Measurements from ENCODE around the gene VAV2.

Gene VAV2

GRCh38 chr9:133801739-133802138 is 190.4 kb downstream of the VAV2 start:
- DNase-seq (ENCODE audit: low spot score) (no peak), ATAC-seq (ENCODE audit: low read depth) (no peak)
- Histone ChIP-seq H3K4me1 (ENCODE audit: insufficient read depth, poor library complexity, severe bottlenecking) (no peaks in the 10 kb centered on the region), H3K9me3 (ENCODE audit: severe bottlenecking) (no peaks in the 10 kb centered on the region), H3K27ac (ENCODE audit: poor library complexity, severe bottlenecking) (no peak overlapping the region), H3K4me3 (ENCODE audit: severe bottlenecking) (no peak overlapping the region), H3K27me3 (ENCODE audit: insufficient read depth, poor library complexity, severe bottlenecking) (no peaks in the 10 kb centered on the region), H3K36me3 (ENCODE audit: low read depth) (peaks cover 14% of the 10 kb centered on the region)
- no peak for TF ChIP-seq CTCF (IDR thresholded peaks at IDR 0.05; ENCODE audit: poor library complexity, severe bottlenecking)

GRCh38 chr9:133800266-133800665 is 191.9 kb downstream of the VAV2 start:
- no peak for TF ChIP-seq CTCF (IDR thresholded peaks at IDR 0.05; ENCODE audit: poor library complexity, severe bottlenecking)
- H3K9me3 ChIP-seq (ENCODE audit: severe bottlenecking) = no peaks in the 10 kb centered on the region
- DNase-seq (ENCODE audit: low spot score) = no peak
- no peak for ATAC-seq (ENCODE audit: low read depth)
- H3K27ac ChIP-seq (ENCODE audit: poor library complexity, severe bottlenecking) = no peak overlapping the region
- no peaks in the 10 kb centered on the region for H3K4me1 ChIP-seq (ENCODE audit: insufficient read depth, poor library complexity, severe bottlenecking)
- peaks cover 22% of the 10 kb centered on the region for H3K36me3 ChIP-seq (ENCODE audit: low read depth)
- H3K27me3 ChIP-seq (ENCODE audit: insufficient read depth, poor library complexity, severe bottlenecking) = no peaks in the 10 kb centered on the region
- H3K4me3 ChIP-seq (ENCODE audit: severe bottlenecking) = no peak overlapping the region

GRCh38 chr9:133799716-133800115 is 192.4 kb downstream of the VAV2 start:
- ATAC-seq (ENCODE audit: low read depth) = no peak
- DNase-seq (ENCODE audit: low spot score) = no peak
- H3K36me3 ChIP-seq (ENCODE audit: low read depth) = peaks cover 24% of the 10 kb centered on the region

GRCh38 chr9:133799106-133799505 is 193.0 kb downstream of the VAV2 start:
- H3K27me3 ChIP-seq (ENCODE audit: insufficient read depth, poor library complexity, severe bottlenecking) = no peaks in the 10 kb centered on the region
- H3K4me1 ChIP-seq (ENCODE audit: insufficient read depth, poor library complexity, severe bottlenecking) = no peaks in the 10 kb centered on the region
- DNase-seq (ENCODE audit: low spot score) = no peak
- TF ChIP-seq CTCF (IDR thresholded peaks at IDR 0.05; ENCODE audit: poor library complexity, severe bottlenecking) = no peak
- no peak for ATAC-seq (ENCODE audit: low read depth)
- H3K27ac ChIP-seq (ENCODE audit: poor library complexity, severe bottlenecking) = no peak overlapping the region
- H3K36me3 ChIP-seq (ENCODE audit: low read depth) = peaks cover 31% of the 10 kb centered on the region
- H3K9me3 ChIP-seq (ENCODE audit: severe bottlenecking) = no peaks in the 10 kb centered on the region
- no peak overlapping the region for H3K4me3 ChIP-seq (ENCODE audit: severe bottlenecking)

More at GRCh38 chr9:133799716-133800115, 192.4 kb downstream of the VAV2 start:
- Histone ChIP-seq H3K4me1 (ENCODE audit: insufficient read depth, poor library complexity, severe bottlenecking) (no peaks in the 10 kb centered on the region), H3K27me3 (ENCODE audit: insufficient read depth, poor library complexity, severe bottlenecking) (no peaks in the 10 kb centered on the region), H3K9me3 (ENCODE audit: severe bottlenecking) (no peaks in the 10 kb centered on the region), H3K27ac (ENCODE audit: poor library complexity, severe bottlenecking) (no peak overlapping the region), H3K4me3 (ENCODE audit: severe bottlenecking) (no peak overlapping the region)
- TF ChIP-seq CTCF (IDR thresholded peaks at IDR 0.05; ENCODE audit: poor library complexity, severe bottlenecking) = no peak

GRCh38 chr9:133798160-133798559 is 194.0 kb downstream of the VAV2 start:
- Histone ChIP-seq H3K36me3 (ENCODE audit: low read depth) (peaks cover 40% of the 10 kb centered on the region), H3K4me1 (ENCODE audit: insufficient read depth, poor library complexity, severe bottlenecking) (no peaks in the 10 kb centered on the region), H3K27me3 (ENCODE audit: insufficient read depth, poor library complexity, severe bottlenecking) (no peaks in the 10 kb centered on the region), H3K4me3 (ENCODE audit: severe bottlenecking) (no peak overlapping the region), H3K9me3 (ENCODE audit: severe bottlenecking) (no peaks in the 10 kb centered on the region), H3K27ac (ENCODE audit: poor library complexity, severe bottlenecking) (no peak overlapping the region)
- no peak for TF ChIP-seq CTCF (IDR thresholded peaks at IDR 0.05; ENCODE audit: poor library complexity, severe bottlenecking)
- DNase-seq (ENCODE audit: low spot score) (no peak), ATAC-seq (ENCODE audit: low read depth) (no peak)
